HCT116 (cell line): ENCODE data around the gene THSD7A.

Experiments used
- CEBPB ChIP-seq: IDR thresholded peaks from 2 replicates; pipeline ENCODE4 v1.6.1; 2012; ENCODE audit warnings: low read depth
- EZH2phosphoT487 ChIP-seq: fragments of 200-600 bp; IDR thresholded peaks from 2 replicates; pipeline ENCODE4 v1.6.1; 2018; ENCODE audit warnings: antibody characterized with exemption, borderline replicate concordance
- POLR2A ChIP-seq: IDR thresholded peaks from 2 replicates; pipeline ENCODE4 v1.7.0; 2011; ENCODE audit warnings: borderline replicate concordance; ENCODE audit not compliant: insufficient read depth, insufficient read length; ENCODE audit errors: extremely low read depth
- TF ChIP-seq, protein P1 (sequence below), 3 experiments: fragments of 200-600 bp in 1 of 3; sonication (generic) in 1 of 3; IDR thresholded peaks in 2 of 3; conservative IDR thresholded peaks in 1 of 3; 2 replicates each; pipeline ENCODE4 v1.5.1; 2012 to 2017; ENCODE audit warnings: low read depth in 2 of 3, low read length in 2 of 3, antibody characterized with exemption in 1 of 3, borderline replicate concordance in 1 of 3, control low read depth in 1 of 3, mild to moderate bottlenecking in 1 of 3, mixed read lengths in 1 of 3, mixed run types in 1 of 3, moderate library complexity in 1 of 3; ENCODE audit not compliant: insufficient read depth in 1 of 3
- TF ChIP-seq, protein P2 (sequence below): IDR thresholded peaks from 2 replicates; pipeline ENCODE4 v1.6.1; 2012; ENCODE audit warnings: low read depth

- TF ChIP-seq, protein P1, sequence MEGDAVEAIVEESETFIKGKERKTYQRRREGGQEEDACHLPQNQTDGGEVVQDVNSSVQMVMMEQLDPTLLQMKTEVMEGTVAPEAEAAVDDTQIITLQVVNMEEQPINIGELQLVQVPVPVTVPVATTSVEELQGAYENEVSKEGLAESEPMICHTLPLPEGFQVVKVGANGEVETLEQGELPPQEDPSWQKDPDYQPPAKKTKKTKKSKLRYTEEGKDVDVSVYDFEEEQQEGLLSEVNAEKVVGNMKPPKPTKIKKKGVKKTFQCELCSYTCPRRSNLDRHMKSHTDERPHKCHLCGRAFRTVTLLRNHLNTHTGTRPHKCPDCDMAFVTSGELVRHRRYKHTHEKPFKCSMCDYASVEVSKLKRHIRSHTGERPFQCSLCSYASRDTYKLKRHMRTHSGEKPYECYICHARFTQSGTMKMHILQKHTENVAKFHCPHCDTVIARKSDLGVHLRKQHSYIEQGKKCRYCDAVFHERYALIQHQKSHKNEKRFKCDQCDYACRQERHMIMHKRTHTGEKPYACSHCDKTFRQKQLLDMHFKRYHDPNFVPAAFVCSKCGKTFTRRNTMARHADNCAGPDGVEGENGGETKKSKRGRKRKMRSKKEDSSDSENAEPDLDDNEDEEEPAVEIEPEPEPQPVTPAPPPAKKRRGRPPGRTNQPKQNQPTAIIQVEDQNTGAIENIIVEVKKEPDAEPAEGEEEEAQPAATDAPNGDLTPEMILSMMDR (IDR thresholded peaks at IDR 0.05 in 2 of 3, conservative IDR thresholded peaks at IDR 0.05 in 1 of 3; ENCODE audit: borderline replicate concordance in 1 of 3, insufficient read depth in 1 of 3, low read depth in 2 of 3, low read length in 2 of 3) = no peak
- TF ChIP-seq POLR2A (no peak), CEBPB (no peak), EZH2phosphoT487 (no peak)
- TF ChIP-seq, protein P2, sequence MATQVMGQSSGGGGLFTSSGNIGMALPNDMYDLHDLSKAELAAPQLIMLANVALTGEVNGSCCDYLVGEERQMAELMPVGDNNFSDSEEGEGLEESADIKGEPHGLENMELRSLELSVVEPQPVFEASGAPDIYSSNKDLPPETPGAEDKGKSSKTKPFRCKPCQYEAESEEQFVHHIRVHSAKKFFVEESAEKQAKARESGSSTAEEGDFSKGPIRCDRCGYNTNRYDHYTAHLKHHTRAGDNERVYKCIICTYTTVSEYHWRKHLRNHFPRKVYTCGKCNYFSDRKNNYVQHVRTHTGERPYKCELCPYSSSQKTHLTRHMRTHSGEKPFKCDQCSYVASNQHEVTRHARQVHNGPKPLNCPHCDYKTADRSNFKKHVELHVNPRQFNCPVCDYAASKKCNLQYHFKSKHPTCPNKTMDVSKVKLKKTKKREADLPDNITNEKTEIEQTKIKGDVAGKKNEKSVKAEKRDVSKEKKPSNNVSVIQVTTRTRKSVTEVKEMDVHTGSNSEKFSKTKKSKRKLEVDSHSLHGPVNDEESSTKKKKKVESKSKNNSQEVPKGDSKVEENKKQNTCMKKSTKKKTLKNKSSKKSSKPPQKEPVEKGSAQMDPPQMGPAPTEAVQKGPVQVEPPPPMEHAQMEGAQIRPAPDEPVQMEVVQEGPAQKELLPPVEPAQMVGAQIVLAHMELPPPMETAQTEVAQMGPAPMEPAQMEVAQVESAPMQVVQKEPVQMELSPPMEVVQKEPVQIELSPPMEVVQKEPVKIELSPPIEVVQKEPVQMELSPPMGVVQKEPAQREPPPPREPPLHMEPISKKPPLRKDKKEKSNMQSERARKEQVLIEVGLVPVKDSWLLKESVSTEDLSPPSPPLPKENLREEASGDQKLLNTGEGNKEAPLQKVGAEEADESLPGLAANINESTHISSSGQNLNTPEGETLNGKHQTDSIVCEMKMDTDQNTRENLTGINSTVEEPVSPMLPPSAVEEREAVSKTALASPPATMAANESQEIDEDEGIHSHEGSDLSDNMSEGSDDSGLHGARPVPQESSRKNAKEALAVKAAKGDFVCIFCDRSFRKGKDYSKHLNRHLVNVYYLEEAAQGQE = no peak
Measured at GRCh38 chr7:11587048-11587447, 244.9 kb downstream of the THSD7A start.
